GM23338 (cell line): ENCODE data around the gene IL24.

Experiments used
- CREB1 ChIP-seq: fragments of 250-450 bp; sonication (Bioruptor Pico); IDR thresholded peaks from 2 replicates; pipeline ENCODE4 v1.5.0; 2020; ENCODE audit warnings: low read depth, mild to moderate bottlenecking, moderate library complexity
- EZH2 ChIP-seq: fragments of 200-600 bp; sonication (generic); IDR thresholded peaks from one replicate; pipeline ENCODE4 v1.8.0; 2017; ENCODE audit warnings: antibody characterized with exemption, mild to moderate bottlenecking, low read depth; ENCODE audit not compliant: unreplicated experiment
- EZH2phosphoT487 ChIP-seq: fragments of 200-600 bp; sonication (generic); IDR thresholded peaks from one replicate; pipeline ENCODE4 v1.8.1; 2018; ENCODE audit warnings: antibody characterized with exemption; ENCODE audit not compliant: unreplicated experiment
- JUNB ChIP-seq: IDR thresholded peaks from one replicate; pipeline ENCODE4 v1.6.1; 2016; ENCODE audit warnings: antibody characterized with exemption; ENCODE audit not compliant: unreplicated experiment
- POLR2AphosphoS5 ChIP-seq: IDR thresholded peaks from 2 replicates; pipeline ENCODE4 v1.6.1; 2016; ENCODE audit warnings: antibody characterized with exemption, low read depth
- STAT1 ChIP-seq: IDR thresholded peaks from one replicate; pipeline ENCODE4 v1.6.1; 2016; ENCODE audit warnings: antibody characterized with exemption; ENCODE audit not compliant: unreplicated experiment
- TF ChIP-seq, protein P1 (sequence below), 2 experiments: fragments of 200-600 bp in 1 of 2; sonication (generic) in 1 of 2; conservative IDR thresholded peaks; 2 replicates each; pipeline versions ENCODE4 v1.5.1 to v1.6.1; 2016 to 2017; ENCODE audit warnings: antibody characterized with exemption in 2 of 2, low read depth in 2 of 2, mild to moderate bottlenecking in 2 of 2, moderate library complexity in 1 of 2
- TF ChIP-seq, protein P2 (sequence below): fragments of 250-450 bp; sonication (Bioruptor Pico); IDR thresholded peaks from 2 replicates; pipeline ENCODE4 v1.5.0; 2020; ENCODE audit warnings: mild to moderate bottlenecking, moderate library complexity
- TF ChIP-seq, protein P3 (sequence below): IDR thresholded peaks from one replicate; pipeline ENCODE4 v1.6.1; 2018; ENCODE audit warnings: antibody characterized with exemption; ENCODE audit not compliant: unreplicated experiment
- TF ChIP-seq, protein P4 (sequence below): IDR thresholded peaks from 2 replicates; pipeline ENCODE4 v1.6.1; 2016; ENCODE audit warnings: antibody characterized with exemption

DNA sequence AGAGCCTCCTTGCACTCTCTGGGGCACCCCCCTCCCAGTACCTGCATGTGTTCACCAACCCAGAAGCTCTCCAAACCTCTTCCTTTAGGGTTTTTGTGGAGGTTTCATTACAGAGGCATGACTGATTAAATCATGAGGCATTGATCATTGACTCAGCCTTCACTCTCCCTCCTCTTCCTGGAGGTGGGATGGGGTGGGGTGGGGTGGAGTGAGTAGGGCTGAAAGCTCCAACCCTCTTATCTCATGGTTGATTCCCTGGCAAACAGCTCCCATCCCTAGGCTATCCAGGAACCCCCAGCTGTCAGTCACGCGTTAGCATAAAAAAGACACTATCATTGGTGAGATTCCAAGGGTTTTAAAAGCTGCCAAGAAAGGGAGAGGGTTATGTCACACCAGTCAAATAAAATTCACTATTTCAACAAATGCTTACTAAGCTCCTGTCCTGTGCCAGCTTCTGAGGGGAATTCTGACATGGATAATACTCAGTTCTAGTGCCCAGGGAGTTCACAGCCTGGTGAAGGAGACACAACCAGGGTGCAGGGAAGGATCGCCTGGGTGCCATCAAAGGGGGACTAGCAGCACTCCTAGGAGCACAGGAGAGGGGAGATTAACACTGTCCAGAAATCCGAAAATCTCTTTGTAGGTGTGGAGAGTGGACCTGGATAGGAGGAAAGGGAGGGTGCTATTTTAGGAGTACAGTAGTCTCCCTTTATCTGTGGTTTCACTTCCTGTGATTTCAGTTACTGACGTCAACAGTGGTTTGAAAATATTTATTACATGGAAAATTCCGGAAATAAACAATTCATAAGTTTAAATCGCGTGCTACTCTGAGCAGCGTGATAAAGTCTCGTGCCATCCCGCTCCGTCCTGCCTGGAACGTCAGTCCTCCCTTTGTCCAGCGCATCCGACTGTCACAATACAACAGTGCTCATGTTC lies 6.8 kb upstream of the IL24 start:
- TF ChIP-seq, protein P1, sequence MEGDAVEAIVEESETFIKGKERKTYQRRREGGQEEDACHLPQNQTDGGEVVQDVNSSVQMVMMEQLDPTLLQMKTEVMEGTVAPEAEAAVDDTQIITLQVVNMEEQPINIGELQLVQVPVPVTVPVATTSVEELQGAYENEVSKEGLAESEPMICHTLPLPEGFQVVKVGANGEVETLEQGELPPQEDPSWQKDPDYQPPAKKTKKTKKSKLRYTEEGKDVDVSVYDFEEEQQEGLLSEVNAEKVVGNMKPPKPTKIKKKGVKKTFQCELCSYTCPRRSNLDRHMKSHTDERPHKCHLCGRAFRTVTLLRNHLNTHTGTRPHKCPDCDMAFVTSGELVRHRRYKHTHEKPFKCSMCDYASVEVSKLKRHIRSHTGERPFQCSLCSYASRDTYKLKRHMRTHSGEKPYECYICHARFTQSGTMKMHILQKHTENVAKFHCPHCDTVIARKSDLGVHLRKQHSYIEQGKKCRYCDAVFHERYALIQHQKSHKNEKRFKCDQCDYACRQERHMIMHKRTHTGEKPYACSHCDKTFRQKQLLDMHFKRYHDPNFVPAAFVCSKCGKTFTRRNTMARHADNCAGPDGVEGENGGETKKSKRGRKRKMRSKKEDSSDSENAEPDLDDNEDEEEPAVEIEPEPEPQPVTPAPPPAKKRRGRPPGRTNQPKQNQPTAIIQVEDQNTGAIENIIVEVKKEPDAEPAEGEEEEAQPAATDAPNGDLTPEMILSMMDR (conservative IDR thresholded peaks at IDR 0.05; ENCODE audit: low read depth in 2 of 2) = no peak
- no peak for TF ChIP-seq STAT1
- TF ChIP-seq EZH2phosphoT487 = no peak
- TF ChIP-seq POLR2AphosphoS5 = no peak
- TF ChIP-seq EZH2 = no peak
- TF ChIP-seq, protein P2, sequence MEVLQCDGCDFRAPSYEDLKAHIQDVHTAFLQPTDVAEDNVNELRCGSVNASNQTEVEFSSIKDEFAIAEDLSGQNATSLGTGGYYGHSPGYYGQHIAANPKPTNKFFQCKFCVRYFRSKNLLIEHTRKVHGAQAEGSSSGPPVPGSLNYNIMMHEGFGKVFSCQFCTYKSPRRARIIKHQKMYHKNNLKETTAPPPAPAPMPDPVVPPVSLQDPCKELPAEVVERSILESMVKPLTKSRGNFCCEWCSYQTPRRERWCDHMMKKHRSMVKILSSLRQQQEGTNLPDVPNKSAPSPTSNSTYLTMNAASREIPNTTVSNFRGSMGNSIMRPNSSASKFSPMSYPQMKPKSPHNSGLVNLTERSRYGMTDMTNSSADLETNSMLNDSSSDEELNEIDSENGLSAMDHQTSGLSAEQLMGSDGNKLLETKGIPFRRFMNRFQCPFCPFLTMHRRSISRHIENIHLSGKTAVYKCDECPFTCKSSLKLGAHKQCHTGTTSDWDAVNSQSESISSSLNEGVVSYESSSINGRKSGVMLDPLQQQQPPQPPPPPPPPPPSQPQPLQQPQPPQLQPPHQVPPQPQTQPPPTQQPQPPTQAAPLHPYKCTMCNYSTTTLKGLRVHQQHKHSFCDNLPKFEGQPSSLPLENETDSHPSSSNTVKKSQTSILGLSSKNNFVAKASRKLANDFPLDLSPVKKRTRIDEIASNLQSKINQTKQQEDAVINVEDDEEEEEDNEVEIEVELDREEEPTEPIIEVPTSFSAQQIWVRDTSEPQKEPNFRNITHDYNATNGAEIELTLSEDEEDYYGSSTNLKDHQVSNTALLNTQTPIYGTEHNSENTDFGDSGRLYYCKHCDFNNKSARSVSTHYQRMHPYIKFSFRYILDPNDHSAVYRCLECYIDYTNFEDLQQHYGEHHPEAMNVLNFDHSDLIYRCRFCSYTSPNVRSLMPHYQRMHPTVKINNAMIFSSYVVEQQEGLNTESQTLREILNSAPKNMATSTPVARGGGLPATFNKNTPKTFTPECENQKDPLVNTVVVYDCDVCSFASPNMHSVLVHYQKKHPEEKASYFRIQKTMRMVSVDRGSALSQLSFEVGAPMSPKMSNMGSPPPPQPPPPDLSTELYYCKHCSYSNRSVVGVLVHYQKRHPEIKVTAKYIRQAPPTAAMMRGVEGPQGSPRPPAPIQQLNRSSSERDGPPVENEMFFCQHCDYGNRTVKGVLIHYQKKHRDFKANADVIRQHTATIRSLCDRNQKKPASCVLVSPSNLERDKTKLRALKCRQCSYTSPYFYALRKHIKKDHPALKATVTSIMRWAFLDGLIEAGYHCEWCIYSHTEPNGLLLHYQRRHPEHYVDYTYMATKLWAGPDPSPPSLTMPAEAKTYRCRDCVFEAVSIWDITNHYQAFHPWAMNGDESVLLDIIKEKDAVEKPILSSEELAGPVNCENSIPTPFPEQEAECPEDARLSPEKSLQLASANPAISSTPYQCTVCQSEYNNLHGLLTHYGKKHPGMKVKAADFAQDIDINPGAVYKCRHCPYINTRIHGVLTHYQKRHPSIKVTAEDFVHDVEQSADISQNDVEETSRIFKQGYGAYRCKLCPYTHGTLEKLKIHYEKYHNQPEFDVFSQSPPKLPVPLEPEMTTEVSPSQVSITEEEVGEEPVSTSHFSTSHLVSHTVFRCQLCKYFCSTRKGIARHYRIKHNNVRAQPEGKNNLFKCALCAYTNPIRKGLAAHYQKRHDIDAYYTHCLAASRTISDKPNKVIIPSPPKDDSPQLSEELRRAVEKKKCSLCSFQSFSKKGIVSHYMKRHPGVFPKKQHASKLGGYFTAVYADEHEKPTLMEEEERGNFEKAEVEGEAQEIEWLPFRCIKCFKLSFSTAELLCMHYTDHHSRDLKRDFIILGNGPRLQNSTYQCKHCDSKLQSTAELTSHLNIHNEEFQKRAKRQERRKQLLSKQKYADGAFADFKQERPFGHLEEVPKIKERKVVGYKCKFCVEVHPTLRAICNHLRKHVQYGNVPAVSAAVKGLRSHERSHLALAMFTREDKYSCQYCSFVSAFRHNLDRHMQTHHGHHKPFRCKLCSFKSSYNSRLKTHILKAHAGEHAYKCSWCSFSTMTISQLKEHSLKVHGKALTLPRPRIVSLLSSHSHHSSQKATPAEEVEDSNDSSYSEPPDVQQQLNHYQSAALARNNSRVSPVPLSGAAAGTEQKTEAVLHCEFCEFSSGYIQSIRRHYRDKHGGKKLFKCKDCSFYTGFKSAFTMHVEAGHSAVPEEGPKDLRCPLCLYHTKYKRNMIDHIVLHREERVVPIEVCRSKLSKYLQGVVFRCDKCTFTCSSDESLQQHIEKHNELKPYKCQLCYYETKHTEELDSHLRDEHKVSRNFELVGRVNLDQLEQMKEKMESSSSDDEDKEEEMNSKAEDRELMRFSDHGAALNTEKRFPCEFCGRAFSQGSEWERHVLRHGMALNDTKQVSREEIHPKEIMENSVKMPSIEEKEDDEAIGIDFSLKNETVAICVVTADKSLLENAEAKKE (CRISPR knock-in tag) = peak; percentile 88
- TF ChIP-seq, protein P3, sequence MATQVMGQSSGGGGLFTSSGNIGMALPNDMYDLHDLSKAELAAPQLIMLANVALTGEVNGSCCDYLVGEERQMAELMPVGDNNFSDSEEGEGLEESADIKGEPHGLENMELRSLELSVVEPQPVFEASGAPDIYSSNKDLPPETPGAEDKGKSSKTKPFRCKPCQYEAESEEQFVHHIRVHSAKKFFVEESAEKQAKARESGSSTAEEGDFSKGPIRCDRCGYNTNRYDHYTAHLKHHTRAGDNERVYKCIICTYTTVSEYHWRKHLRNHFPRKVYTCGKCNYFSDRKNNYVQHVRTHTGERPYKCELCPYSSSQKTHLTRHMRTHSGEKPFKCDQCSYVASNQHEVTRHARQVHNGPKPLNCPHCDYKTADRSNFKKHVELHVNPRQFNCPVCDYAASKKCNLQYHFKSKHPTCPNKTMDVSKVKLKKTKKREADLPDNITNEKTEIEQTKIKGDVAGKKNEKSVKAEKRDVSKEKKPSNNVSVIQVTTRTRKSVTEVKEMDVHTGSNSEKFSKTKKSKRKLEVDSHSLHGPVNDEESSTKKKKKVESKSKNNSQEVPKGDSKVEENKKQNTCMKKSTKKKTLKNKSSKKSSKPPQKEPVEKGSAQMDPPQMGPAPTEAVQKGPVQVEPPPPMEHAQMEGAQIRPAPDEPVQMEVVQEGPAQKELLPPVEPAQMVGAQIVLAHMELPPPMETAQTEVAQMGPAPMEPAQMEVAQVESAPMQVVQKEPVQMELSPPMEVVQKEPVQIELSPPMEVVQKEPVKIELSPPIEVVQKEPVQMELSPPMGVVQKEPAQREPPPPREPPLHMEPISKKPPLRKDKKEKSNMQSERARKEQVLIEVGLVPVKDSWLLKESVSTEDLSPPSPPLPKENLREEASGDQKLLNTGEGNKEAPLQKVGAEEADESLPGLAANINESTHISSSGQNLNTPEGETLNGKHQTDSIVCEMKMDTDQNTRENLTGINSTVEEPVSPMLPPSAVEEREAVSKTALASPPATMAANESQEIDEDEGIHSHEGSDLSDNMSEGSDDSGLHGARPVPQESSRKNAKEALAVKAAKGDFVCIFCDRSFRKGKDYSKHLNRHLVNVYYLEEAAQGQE = no peak
- TF ChIP-seq CREB1 (CRISPR knock-in tag) = no peak
- TF ChIP-seq, protein P4, sequence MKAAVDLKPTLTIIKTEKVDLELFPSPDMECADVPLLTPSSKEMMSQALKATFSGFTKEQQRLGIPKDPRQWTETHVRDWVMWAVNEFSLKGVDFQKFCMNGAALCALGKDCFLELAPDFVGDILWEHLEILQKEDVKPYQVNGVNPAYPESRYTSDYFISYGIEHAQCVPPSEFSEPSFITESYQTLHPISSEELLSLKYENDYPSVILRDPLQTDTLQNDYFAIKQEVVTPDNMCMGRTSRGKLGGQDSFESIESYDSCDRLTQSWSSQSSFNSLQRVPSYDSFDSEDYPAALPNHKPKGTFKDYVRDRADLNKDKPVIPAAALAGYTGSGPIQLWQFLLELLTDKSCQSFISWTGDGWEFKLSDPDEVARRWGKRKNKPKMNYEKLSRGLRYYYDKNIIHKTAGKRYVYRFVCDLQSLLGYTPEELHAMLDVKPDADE = no peak
- TF ChIP-seq JUNB = no peak
